Cortex of kidney (tissue), 1 donor: Measurements from ENCODE around the gene NAA80.

Experiments used
- DNase-seq: peaks from one replicate; lab custom pipeline; 2025; lab: John Stamatoyannopoulos, UW

Gene NAA80

DNA sequence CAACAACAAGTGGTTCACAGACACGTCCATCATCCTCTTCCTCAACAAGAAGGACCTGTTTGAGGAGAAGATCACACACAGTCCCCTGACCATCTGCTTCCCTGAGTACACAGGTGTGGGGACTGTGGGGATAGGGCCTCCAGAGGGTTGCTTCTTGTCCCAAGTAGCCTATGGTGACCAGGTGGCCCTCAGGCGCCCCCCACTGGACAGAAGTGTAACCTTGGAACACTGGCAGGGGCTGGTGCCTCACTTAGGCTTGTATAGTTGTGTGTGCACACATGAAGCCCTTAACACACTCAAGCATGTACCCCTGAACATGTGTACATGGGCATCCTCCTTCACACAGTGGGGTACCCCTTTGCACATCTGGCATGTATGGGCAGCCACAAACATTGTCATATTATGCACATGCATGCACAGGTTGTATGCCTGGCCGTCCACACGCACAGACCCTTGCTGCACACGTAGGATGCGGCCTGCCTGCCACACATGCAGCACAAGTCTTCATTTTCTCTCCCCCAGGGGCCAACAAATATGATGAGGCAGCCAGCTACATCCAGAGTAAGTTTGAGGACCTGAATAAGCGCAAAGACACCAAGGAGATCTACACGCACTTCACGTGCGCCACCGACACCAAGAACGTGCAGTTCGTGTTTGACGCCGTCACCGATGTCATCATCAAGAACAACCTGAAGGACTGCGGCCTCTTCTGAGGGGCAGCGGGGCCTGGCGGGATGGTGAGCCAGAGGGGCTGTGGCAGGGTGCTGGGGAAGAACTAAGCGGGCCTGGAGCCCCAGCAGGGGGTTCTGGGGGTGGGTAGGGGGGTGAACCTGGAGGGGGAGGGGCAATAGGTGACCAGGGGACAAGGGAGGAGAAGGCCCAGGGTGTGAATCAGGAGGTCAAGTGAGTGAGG lies 42.0 kb downstream of the NAA80 start:
- DNase-seq = no peak

DNA sequence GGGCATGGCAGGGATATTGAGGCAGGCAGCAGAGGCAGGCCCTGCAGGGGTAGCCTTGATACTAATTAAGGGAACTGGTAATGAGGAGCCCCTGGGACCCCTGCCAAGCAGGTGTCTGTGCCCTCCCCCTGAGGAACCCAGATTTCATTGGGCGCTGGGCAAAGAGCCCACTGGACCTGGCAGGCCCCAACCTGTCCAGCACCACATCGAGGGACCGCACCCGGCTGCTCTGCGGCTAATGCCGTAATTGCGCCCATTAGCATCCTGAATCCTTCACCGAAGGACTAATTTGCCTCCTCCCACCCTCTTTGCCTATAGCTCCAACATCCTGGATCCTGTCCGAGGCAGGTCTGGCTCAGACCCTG lies 44.0 kb downstream of the NAA80 start:
- no peak for DNase-seq

DNA sequence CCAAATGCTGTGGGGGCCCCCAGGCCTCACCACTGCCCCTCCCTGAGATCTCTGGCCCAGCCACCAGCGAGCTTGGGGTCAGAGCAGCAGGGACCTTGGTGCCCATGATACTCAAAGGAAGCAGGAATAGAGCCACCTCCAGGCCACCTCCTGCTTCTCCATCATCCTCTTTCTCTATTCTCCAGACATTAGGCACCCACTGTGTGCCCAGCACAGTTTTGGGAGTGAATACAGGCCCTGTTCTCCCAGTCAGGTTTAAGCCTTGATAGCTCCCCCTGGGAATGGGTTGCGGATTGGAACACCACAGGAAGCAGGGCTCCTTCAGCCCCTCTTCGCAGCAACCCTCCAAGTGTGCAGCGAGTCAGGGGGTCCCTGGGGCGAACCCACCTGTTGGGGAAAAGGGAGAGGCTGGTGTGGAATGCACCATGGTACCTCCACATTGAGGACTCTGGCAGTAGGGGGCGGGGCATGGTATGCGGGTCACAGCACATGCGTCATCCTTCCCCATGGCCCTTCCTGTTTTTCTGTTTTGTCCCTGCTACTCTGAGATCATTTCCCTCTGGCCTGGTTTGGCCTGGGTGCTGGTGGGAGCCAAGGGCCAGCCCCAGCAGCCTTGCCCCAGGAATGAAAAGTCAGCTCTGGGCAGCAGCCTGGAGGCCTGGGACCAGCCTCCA lies 44.5 kb downstream of the NAA80 start:
- DNase-seq = no peak

DNA sequence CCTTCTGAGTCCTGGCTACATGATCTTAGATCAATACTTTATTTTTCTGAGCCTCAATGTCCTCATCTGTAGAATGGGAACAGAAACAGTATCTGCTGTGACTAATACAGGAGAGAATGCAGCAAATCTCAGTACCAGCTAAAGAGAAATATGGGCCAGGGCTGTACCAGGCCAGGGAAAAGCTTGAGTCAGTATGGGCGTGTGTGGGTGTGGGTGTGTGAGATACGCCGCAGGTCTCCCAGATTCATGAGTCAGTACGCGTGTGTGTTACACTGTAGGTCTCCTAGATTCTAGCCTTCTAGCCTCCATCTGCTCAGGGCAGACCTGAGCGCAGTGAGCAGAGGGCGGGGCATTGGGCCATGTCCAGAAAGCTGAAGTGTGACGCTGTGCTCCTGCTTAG lies 48.0 kb downstream of the NAA80 start:
- DNase-seq = no peak

DNA sequence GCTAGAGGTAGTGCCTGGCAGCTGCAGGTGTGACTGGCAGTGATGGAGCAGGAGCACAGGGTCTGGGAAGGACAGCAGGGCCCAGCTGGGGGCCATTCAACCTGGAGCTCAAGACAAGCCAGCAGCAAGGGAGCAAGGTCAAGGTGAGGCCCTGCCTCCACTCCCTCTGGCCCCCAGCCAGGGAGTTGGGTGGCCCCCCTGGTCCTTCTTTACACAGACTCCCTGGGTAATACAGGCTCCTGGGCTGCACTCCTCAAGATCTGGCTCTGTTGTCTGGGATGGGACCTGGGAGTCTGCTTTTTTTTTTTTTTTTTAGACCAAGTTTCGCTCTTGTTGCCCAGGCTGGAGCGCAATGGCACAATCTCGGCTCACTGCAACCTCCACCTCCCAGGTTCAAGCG lies 48.7 kb downstream of the NAA80 start:
- DNase-seq = no peak

DNA sequence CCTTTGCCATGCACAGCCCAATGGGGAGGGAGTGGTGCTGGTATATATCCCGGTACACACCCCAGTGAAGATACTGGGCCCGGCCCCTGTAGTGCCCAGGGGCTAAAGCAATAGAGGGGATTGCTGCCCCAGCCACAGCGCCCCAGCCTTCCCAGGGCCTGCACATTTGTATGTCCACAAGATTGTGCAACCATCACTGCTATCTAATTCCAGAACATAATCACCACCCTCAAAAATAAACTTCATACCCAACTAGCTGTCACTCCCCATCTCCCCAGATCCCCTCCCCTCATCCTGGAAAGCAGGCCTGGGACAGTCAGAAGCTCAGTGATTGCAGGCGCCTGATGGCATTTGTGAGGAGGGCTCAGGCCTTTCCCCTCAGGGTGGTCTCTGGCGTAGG lies 49.7 kb downstream of the NAA80 start:
- DNase-seq = no peak

- DNase-seq = no peak
Observed at GRCh38 chr3:50248387-50248786, 50.8 kb downstream of the NAA80 start.

DNA sequence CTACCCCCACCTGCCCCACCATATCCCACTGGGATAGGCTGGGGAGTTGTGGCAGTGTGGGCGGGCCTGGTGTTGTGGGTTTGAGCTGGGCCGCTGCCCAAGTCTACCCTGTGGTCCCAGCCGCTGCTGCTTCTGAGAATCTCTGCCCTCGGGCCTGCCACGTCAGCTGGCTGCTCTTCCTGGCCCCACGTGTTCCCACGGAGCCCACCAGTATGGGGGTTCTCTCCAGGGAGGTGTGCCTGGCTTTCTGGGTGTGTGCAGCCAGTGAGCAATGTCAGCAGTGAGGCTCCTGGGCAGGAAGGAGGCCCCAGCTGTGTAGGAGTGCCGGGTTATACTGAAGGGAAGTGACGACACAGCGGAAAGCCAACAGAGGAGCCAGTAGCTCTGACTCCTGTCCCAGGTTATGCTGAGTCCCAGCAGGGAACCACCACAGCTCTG lies 52.7 kb downstream of the NAA80 start:
- DNase-seq = no peak
